Mesodermal cell (in vitro differentiated cells): ENCODE data around the gene USP15.

Experiments used
- H3K27ac ChIP-seq: 2 replicates; pipeline ENCODE4 v1.7.0; 2013; ENCODE audit warnings: mild to moderate bottlenecking, low read depth, low read length, moderate library complexity; ENCODE audit not compliant: severe bottlenecking
- H3K36me3 ChIP-seq: 2 replicates; pipeline ENCODE4 v1.7.1; 2013; ENCODE audit warnings: mild to moderate bottlenecking, low read length, moderate library complexity; ENCODE audit not compliant: control insufficient read depth, insufficient read depth
- H3K4me1 ChIP-seq: one replicate; pipeline ENCODE4 v1.7.1; 2013; ENCODE audit warnings: mild to moderate bottlenecking, low read length; ENCODE audit not compliant: insufficient read depth, control insufficient read depth, poor library complexity, severe bottlenecking
- H3K4me3 ChIP-seq: 2 replicates; pipeline ENCODE4 v1.7.0; 2013; ENCODE audit warnings: low read length, control low read depth, mild to moderate bottlenecking; ENCODE audit not compliant: insufficient read depth, poor library complexity, severe bottlenecking; ENCODE audit errors: extremely low read depth
- H3K9me3 ChIP-seq: 2 replicates; pipeline ENCODE4 v1.7.1; 2013; ENCODE audit warnings: mild to moderate bottlenecking, low read length, moderate library complexity; ENCODE audit not compliant: control insufficient read depth
- whole genome bisulfite sequencing, 2 experiments: methylation state at CpG; one replicate each; pipeline ENCODE4 v1.1.5; 2013; ENCODE audit warnings: missing lambda C conversion rate in 2 of 2; ENCODE audit not compliant: insufficient coverage in 2 of 2; 5-methylcytosine and 5-hydroxymethylcytosine counted together

The USP15 gene

DNA sequence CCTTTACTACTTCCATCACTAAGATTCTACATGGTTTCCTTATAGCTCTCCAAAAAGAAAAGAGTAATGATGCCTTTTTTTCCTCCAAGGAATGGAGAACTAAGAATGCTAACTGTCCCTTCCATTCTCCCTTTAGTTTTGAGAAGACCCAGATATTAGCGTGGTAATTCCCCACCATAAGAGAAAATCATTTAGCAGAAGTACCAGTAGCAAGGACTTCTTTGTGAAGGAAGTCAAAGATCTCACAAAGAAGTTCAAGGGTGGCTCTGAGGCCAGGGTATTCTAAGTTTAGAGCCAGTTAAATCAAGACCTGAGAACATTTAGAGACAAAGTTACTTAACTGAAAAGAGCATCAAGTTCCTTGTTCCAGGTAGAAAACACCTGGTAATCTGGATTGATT is 7.3 kb downstream of the USP15 start:
- no peaks in the 10 kb centered on the region for H3K36me3 ChIP-seq
- no peak overlapping the region for H3K27ac ChIP-seq
- WGBS, 2 experiments: no CpG with 5 or more reads among the region's 1 CpG
- no peaks in the 10 kb centered on the region for H3K4me1 ChIP-seq
- no peak overlapping the region for H3K4me3 ChIP-seq
- no peaks in the 10 kb centered on the region for H3K9me3 ChIP-seq

DNA sequence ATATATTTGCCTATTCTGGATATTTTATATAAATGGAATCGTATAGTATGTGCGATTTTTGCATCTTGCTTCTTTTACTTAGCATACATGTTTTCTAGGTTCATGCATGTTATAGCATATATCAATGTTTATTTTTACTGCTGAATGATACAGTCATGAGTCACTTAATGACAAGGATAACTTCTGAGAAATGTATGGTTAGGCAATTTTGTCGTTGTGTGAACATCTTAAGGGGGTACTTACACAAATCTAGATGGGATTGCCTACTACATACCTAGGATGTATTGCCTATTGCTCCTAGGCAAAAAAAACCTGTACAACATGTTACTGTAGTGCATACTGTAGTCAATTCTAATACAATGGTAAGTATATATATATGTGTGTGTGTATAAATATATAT is 8.8 kb downstream of the USP15 start:
- H3K4me1 ChIP-seq: no peaks in the 10 kb centered on the region

DNA sequence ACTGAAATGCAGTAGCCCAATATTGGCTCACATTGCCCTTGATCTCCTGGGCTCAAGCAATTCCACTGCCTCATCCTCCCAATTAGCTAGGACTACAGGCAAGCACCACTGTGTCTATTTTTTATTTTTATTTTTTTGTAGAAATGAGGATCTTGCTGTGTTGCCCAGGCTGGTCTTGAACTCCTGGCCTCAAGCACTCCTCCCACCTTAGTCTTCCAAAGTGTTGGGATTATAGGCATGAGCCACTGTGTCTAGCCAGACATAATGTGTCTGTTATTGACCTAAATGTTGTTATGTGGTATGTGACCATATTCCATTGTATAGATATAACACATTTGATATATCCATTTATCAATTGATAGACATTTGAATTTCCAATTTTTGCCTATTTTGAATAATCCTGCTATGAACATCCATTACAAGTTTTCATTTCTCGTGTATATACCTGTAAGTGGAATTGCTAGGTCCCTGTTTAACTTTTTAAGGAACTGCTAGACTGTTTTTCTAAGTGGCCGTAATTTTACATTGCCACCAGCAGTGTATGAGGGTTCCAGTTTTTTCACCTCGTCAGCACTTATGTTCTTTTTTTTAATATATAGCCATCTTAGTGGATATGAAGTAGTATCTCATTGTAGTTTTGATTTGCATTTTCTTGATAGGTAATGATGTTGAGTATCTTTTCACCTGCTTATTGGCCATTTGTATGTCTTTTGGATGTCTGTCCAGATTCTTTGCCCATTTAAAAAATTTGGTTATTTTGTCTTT is 9.4 kb downstream of the USP15 start:
- Histone ChIP-seq H3K4me3 (no peak overlapping the region), H3K36me3 (no peaks in the 10 kb centered on the region), H3K27ac (no peak overlapping the region), H3K4me1 (no peaks in the 10 kb centered on the region), H3K9me3 (no peaks in the 10 kb centered on the region)
- no CpG with 5 or more reads among the region's 3 CpGs for WGBS, 2 experiments

More for the DNA sequence above, 8.8 kb downstream of the USP15 start:
- H3K9me3 ChIP-seq: no peaks in the 10 kb centered on the region
- H3K36me3 ChIP-seq: no peaks in the 10 kb centered on the region
- H3K4me3 ChIP-seq: no peak overlapping the region
- H3K27ac ChIP-seq: no peak overlapping the region
- WGBS, 2 experiments: no CpG with 5 or more reads among the region's 3 CpGs

DNA sequence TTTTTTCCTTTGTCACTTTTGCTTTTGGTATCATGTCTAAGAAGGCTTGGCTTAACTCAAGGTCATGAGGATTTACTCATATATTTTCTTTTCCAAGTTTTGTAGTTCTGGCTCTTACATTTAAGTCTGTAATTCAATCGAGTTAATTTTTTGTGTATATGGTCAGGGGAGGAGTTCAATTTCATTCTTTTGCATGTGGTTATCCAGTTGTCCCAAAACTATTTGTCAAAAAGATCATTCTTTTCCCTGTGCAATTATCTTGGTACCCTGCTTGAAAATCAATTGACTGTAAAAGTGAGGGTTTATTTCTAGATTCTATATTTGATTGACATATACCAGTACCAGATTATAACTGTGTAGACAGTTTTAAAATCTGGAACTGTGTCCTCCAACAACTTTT is 10.2 kb downstream of the USP15 start:
- H3K4me3 ChIP-seq: no peak overlapping the region
- H3K27ac ChIP-seq: no peak overlapping the region
- no CpG with 5 or more reads among the region's 1 CpG for WGBS, 2 experiments
- no peaks in the 10 kb centered on the region for H3K36me3 ChIP-seq
- no peaks in the 10 kb centered on the region for H3K4me1 ChIP-seq
- no peaks in the 10 kb centered on the region for H3K9me3 ChIP-seq

DNA sequence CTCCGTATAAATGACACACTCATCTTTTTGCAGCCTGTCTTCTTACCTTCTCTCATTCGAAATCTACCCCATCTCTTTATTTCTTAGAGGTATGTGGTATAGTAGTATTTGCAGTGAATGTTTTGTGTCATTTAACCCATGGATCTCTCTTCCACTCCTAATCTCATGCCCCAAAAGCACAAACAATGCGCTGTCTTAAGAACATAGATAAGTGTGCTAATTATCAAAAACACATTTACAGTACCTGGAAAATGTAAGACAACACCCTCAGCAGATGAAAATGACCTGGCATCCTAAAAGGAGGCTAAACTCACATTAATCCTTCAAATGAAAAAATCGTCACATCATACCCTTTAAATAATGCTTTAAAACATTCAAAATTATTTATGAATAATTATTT is 10.7 kb downstream of the USP15 start:
- H3K4me1 ChIP-seq: no peaks in the 10 kb centered on the region
- no peaks in the 10 kb centered on the region for H3K36me3 ChIP-seq
- WGBS, 2 experiments: no CpG with 5 or more reads among the region's 4 CpGs
- no peak overlapping the region for H3K27ac ChIP-seq
- H3K9me3 ChIP-seq: no peaks in the 10 kb centered on the region
- H3K4me3 ChIP-seq: no peak overlapping the region

DNA sequence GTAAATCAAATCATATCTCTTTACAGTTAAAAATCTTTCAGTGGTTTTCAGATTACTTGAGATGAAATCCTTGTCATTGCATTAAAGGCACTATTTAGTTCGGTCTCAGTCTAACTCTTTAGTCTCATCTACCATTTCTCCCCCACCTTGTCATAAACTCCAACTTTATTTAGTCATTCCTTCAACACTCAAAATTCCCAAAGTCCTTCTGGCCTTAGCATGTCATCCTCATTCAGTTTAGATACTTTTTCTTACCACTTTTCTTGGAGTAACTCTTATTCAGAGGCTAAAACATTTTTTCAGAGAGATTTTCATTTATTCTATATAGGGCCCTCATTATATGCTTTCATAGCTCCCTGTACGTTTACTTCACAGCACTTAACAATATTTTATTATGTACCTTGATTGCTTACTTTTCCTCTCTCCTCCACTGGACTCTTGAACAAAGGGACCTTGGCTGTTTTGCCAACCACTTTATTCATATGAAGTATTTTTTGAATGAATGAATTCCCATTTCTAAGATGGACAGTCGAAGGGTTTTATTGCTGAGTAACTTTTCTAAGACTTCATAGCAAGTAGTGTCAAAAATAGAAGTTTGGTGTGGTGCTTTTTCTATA is 12.8 kb downstream of the USP15 start:
- Histone ChIP-seq H3K36me3 (no peaks in the 10 kb centered on the region), H3K4me3 (no peak overlapping the region), H3K4me1 (no peaks in the 10 kb centered on the region), H3K9me3 (no peaks in the 10 kb centered on the region), H3K27ac (no peak overlapping the region)
- WGBS, 2 experiments: 86 to 100% methylated on average over 1 of the region's 3 CpGs

DNA sequence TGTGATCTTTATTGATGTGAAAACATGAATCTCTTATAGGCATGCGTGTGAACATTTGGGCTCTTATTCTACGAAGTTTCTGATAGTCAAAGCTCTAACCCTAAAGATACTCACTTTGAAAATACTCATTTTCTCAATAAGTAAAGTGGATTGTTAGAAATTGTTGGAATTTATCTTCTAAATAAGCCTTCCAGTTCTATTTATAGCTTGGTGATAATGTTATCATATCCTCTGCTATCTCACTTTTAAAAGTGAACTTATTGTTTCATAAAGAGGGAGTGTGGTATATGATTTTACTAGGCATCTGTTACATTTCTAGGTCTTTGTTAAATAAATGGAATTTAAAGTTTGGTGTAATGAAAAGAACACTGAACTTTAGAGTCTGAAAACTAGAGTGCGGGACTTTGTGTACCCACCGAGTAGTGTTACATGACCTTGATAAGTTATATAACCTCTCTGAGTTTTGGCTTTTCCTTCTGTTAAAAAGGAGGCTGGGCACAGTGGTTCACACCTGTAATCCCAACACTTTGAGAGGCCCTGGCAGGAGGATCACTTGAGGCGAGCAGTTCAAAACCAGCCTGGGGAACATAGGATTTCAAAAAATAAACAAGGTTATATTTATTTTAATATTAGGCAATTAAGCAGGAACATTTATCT is 13.6 kb downstream of the USP15 start:
- H3K4me1 ChIP-seq: no peaks in the 10 kb centered on the region
- no peak overlapping the region for H3K27ac ChIP-seq
- H3K9me3 ChIP-seq: no peaks in the 10 kb centered on the region
- H3K36me3 ChIP-seq: no peaks in the 10 kb centered on the region
- no peak overlapping the region for H3K4me3 ChIP-seq
- WGBS, 2 experiments: 82% methylated on average over 2 of the region's 5 CpGs; no CpG with 5 or more reads in 1 of the 2 experiments

DNA sequence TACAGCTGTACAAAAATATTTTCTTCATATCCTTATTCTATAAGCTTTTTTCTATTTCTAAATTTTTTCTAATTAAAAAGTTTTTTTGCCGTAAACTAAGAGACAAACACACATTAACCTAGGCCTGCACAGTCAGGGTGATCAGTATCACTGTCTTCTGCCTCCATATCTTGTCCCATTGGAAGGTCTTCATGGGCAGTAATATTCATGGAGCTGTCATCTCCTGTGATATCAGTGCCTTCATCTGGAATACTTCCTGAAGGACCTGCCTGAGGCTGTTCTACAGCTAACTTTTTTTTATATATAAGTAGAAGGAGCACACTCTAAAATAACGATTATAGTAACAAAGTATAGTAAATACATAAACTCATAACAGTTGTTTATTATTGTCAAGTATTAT is 17.8 kb downstream of the USP15 start:
- no CpG with 5 or more reads among the region's 2 CpGs for WGBS, 2 experiments
- no peaks in the 10 kb centered on the region for H3K9me3 ChIP-seq
- no peaks in the 10 kb centered on the region for H3K36me3 ChIP-seq
- H3K4me3 ChIP-seq: no peak overlapping the region
- H3K27ac ChIP-seq: no peak overlapping the region
- no peaks in the 10 kb centered on the region for H3K4me1 ChIP-seq

DNA sequence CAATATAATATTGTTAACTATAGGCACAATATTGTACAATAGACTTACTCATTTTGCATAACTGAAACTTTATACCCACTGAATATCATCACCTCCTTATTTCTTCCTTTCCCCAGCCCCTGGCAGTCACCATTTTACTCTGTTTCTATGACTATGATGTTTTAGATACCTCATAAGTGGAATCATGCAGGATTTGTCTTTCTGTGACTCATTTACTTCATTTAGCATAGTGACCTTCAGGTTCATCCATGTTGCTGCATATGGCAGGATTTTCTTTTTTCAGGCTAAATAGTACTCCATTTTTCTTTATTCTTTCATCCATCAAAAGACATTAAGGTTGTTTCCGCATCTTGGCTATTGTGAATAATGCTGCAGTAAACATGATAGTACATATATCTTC is 18.9 kb downstream of the USP15 start:
- H3K9me3 ChIP-seq: no peaks in the 10 kb centered on the region
- H3K27ac ChIP-seq: no peak overlapping the region
- no peak overlapping the region for H3K4me3 ChIP-seq
- no peaks in the 10 kb centered on the region for H3K36me3 ChIP-seq
- no peaks in the 10 kb centered on the region for H3K4me1 ChIP-seq
- no CpG with 5 or more reads among the region's 1 CpG for WGBS, 2 experiments

DNA sequence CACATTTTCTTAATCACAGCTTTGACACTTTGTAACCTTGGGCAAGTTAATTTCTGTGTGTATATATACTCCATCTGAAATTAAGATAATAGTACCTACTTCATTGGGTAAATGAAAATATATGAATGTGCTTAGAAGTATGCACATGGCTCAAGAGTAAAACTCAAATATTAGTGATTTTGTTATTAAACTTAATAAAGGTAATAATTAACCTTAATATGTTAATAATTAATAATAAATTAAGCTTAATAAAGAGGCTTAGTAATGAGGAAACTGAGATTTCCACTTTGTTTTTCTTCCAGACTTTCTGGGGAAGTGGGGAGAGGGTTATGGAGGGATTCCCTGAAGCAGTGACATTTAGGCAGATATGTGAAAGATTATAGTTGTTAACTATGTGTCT is 19.8 kb downstream of the USP15 start:
- Histone ChIP-seq H3K9me3 (no peaks in the 10 kb centered on the region), H3K27ac (no peak overlapping the region), H3K4me1 (no peaks in the 10 kb centered on the region), H3K4me3 (no peak overlapping the region), H3K36me3 (no peaks in the 10 kb centered on the region)
